CD4-positive, alpha-beta T cell treated with Interferon alpha-2 for 1 hour (primary cell): ENCODE results near the gene TMEM156.
"Not testable (repeated sequence)": the region's sequence is repeated elsewhere in the genome, so short reads cannot be mapped to it uniquely, and the experiment has no call there.

Experiments
- DNase-seq, 2 donors: peaks; one replicate each; pipeline ENCODE4 v3.0.0-alpha.2; 2020 to 2022

The TMEM156 gene

GRCh38 chr4:38988353-38988752 is 43.9 kb downstream of the TMEM156 start:
- DNase-seq = not testable (repeated sequence)

DNA sequence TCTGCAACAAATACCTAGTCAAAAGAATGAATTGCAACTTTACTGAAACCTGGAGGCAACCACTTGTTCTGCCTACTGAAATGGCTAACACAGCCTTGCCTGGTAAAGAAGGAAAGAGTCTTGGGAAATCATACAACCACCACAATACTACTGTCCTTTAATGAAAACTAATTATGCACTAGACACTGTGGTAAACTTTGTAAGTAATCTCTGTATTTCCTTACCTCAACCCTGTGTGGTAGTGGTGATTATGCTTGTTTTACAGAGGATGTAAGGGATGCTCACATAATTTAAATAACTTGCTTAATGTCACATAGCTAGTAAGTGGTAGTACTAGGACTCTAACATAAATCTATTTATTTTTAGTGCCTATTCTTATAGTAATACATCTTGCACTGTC is 44.7 kb downstream of the TMEM156 start:
- DNase-seq = no peak

- peak in 1 of 2 donors; percentile 9 for DNase-seq
These were observed 46.7 kb downstream of the TMEM156 start for GRCh38 chr4:38985410-38986100.

GRCh38 chr4:38983787-38984598 is 48.2 kb downstream of the TMEM156 start:
- no peak for DNase-seq

DNA sequence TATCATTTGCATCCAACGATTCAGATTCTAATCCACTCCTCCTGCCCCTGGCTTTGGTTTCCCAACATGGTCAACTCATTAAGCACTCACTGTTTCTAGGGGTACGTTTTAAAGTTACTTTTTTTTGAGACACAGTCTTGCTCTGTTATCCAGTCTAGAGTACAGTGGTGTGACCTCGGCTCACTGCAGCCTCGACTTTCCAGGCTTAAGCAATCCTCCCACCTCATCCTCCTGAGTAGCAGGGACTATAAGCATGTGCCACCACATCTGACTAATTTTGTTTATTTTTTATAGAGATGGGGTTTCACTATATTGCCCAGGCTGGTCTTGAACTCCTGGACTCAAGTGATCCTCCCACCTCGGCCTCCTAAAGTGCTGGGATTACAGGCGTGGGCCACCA is 48.9 kb downstream of the TMEM156 start:
- DNase-seq = no peak

GRCh38 chr4:38982361-38983095 is 49.7 kb downstream of the TMEM156 start:
- no peak for DNase-seq

GRCh38 chr4:38980903-38981676 is 51.1 kb downstream of the TMEM156 start:
- no peak for DNase-seq

DNA sequence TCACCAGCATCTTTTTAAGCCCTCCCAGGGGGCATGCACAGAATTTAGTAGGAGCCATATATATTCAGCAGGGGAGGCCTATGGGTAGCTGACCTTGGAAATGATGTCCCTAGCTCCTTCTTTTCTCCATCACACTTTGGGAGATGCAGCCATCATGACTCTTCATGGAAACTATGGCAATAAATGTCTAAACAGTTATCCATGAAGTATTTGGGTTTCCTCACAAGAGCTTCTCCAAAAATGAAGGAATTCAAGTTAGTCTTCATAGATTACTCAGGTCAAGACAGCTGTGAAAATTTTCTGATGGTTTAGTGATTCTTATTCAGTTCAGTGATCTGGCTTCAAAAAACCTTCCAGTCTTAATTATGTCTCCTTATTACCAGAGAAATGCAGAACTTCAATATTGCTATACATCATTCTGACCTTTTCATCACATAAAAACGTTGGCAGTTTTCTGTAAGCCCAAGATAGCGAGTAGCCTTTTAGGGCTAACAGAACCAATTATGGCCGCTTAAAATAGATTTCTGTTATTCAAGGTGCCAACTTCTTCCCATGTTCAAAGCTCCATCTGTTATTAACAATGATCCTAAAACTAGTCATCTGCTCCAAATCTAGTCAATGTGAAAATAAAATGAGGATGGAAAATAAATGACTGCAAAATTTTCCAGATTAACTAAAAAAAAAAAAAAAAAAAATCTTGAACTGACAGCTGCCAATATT is 52.5 kb downstream of the TMEM156 start:
- no peak for DNase-seq

GRCh38 chr4:38979081-38979480 is 53.1 kb downstream of the TMEM156 start:
- no peak for DNase-seq

DNA sequence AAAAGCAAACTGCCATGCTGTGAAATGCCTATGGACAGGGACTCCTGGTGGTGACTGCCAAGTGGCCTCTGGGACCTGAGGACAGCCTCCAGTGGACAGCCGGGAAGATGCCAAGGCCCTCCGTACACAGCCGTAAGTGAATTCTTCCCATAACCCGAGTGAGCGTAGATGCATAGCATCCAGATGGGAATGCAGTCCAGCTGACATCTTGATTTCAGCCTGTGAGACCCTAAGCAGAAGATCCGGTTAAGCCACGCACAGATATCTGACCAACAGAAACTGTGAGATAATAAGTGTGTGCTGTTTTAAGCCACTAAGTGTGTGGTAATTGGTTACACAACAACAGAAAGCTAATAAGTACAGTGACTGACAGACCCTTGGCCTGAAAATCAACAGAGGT is 55.9 kb downstream of the TMEM156 start:
- DNase-seq = no peak

DNA sequence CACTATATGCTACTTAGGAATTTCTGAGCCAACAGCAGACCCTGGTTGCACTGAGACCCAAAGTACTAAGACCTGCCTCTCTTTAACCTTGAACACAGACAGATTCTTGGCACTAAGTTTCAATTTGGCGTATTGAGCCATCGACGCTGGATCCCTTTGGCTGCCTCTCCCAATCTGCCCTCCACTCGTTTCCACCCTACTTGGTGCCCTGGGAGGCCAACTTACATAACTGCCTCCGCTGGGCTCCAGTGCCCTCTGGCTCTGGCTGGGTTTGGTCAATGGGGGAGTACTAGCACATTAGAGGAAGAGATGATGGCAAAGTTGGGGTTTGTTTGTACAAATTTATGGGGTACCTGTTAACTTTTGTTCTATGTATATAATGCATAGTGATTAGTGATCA is 63.5 kb downstream of the TMEM156 start:
- no peak for DNase-seq

DNA sequence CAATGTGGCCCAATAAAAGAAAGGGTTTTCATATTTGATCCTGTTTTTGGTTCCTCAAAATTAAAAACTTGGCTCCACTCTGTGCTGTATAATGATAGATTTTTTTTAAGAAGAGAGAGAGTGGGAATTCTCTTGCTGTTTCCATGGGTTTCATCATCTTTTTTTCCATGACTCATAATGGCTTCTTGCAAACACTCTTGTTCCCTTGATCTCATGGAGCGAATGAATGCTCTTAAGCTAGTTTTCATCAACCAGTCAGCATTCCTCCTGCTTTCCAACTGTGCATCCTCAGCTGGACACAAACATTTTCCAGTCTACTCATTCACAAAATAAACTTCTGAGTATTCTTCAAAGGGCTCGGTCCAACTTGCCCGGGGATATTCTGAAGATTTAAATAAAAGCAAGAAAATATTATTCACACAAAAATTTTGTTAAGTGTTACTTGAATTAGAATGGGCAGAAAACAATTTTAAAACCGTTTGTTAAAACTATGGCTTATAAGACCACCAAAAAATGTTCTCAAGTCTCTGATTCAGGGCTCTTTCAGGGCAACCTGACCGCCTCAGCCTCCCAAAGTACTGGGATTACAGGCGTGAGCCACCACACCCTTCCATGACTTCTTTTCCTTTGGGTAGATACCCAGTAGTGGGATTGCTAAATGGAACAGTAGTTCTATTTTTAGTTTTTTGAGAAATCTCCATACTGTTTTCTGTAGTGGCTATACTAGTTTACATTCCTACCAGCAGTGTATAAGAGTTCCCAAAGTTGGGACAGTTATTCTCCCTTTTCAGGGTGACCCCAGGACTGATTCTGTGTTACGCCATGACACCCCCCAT is 64.7 kb downstream of the TMEM156 start:
- no peak for DNase-seq

GRCh38 chr4:38965866-38966265 is 66.3 kb downstream of the TMEM156 start:
- DNase-seq = no peak

DNA sequence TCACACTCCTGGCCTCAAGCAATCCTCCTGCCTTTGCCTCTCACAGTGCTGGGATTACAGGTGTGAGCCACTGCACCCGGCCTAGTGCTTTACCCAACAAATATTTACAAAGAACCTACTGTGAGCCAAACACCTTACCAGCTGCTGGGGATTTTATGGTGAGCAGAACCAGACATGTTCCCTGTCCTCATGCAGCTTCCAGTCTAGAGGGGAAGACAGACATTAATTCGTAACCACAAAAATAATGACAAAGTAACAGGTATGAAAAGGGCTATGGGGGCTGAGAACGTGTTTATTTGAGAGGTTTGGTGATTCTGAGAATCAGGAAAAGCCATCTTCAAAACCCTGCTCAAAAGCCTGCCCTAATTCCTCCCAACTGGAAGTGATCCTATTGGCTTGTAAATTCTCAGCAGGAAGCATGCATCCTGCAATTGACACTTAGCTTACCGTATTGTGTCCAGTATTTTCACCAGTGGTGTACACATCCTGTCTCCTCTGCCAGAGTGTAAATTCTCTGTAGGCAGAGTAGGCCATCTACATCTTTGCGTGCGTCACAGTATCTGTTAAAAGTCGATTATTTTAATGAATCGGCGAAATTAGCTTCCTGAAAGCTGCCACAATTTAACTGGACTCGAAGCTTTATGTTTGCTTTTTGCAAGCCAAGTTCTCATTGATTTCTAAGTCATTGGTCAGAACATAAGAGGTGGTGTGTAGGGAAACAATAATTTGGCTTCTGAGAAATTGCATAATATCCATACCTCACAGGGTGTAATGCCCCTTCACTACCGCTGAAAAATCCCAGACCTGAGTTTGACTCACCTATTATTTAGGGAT is 67.0 kb downstream of the TMEM156 start:
- no peak for DNase-seq

GRCh38 chr4:38959248-38959647 is 73.0 kb downstream of the TMEM156 start:
- DNase-seq = not testable (repeated sequence)

- DNase-seq = no peak
These were observed 73.6 kb downstream of the TMEM156 start for GRCh38 chr4:38958453-38959190.

DNA sequence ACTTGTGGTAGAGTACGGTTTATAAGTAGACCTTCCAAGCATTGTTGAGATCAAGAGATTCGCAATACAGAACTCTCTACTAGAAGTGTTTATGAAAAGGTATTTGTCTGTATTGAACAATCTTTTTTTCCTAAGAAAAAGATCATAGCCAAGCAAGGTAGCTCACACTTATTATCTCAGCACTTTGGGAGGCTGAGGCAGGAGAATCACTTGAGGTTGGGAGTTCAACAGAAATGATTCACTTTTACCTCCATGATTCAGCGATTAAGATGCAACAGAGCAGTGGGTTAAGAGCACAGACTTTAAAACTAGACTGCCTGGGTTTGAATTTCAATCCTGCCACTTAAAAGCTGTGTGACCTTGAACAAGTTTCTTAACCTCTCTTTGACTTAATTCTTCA is 74.3 kb downstream of the TMEM156 start:
- DNase-seq = no peak

GRCh38 chr4:38957261-38957815 is 74.9 kb downstream of the TMEM156 start:
- no peak for DNase-seq

DNA sequence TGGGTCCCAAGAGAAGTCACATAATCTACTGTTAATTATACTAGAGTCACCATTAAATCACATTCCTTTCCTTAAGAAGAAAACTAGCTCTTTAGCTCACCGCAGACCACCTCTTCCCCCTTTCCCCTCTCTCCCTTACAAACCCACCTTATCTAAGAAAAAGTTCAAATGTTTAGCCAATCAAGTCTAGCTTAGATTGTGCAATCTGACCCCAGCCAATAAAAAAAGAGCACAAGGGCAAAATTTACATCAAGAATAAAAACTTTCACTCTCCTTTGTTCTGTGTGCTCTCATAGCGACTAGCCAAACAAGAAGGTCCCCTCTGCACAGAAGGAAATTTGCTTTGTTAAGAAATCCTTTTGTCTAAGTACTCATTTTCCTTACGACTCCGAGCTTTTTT is 76.3 kb downstream of the TMEM156 start:
- no peak for DNase-seq
